ENCODE data around the gene BMP7.

BMP7 gene

DNA sequence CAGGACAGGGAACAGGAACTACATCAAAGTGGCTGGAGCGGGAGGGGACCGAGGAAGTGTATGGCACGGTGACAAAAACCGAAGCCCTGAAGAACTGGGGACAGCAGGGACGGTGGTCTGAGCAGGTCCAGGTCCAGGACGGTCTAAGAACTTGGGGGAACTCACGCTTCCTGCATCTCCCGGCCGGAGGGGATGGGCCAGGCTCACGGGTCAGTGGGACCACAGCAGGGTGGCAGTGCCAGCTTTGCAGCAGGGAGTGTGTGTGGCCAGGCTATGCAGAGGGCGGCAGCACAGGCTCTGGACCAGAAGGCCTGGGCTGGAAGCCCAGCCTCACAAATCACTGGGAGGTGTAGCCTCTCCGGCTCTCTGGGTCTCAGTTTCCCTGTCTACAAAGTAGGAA, 123.8 kb downstream of the BMP7 start:
- H3K36me3 ChIP-seq = no peaks in the 10 kb centered on the region
- no peak overlapping the region for H3K27ac ChIP-seq
- no peak overlapping the region for H3K4me2 ChIP-seq
- H3K4me3 ChIP-seq = no peak overlapping the region
- no peak for TF ChIP-seq Cebpa-rat (IDR thresholded peaks at IDR 0.05)
- H3K9me3 ChIP-seq (replicated peaks in 1 of 11) = peaks cover 0 to 12% (median under 1%) of the 10 kb centered on the region in 11 experiments; a peak in 7 of 22 replicates
- no peaks in the 10 kb centered on the region for H4K20me1 ChIP-seq
- H3K27me3 ChIP-seq = no peaks in the 10 kb centered on the region
- H3K4me1 ChIP-seq = peaks cover 0 to 10% (median 8%) of the 10 kb centered on the region in 10 experiments; a peak in 14 of 20 replicates
- no peak overlapping the region for H3K9ac ChIP-seq

DNA sequence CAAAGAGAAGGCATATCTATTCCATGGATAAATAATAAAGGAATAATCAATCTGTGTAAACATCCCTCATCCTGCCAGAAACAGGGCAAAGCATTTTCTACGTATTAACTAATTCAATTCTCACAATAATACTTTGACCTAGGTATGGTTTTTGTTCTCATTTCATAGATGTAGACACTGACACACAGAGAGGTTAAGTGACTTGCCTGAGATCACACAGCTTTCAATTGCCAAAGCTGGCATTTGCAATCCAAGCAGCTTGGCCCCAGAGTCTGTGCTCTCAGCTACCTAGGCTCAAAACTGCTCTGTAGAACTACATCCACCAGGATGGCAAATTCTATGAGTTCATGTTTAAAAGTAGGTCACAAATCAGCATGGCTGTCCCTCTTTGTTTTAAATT, 124.9 kb downstream of the BMP7 start:
- H3K4me2 ChIP-seq = no peak overlapping the region
- H4K20me1 ChIP-seq = no peaks in the 10 kb centered on the region
- no peaks in the 10 kb centered on the region for H3K36me3 ChIP-seq
- TF ChIP-seq Cebpa-rat (IDR thresholded peaks at IDR 0.05) = no peak
- no peak overlapping the region for H3K9ac ChIP-seq
- no peak overlapping the region for H3K4me3 ChIP-seq
- 0 out of 22 replicates have a peak, but pooled peaks cover 0 to under 1% (median 0%) of the 10 kb centered on the region in 11 experiments for H3K9me3 ChIP-seq (replicated peaks in 1 of 11)
- no peak overlapping the region for H3K27ac ChIP-seq
- H3K4me1 ChIP-seq = no peaks in the 10 kb centered on the region
- no peaks in the 10 kb centered on the region for H3K27me3 ChIP-seq

GRCh38 chr20:57140416-57140965, 126.0 kb downstream of the BMP7 start:
- Histone ChIP-seq H3K27me3 (no peaks in the 10 kb centered on the region), H3K27ac (no peak overlapping the region), H3K9me3 (replicated peaks in 1 of 11) (peaks cover 0 to 5% (median 0%) of the 10 kb centered on the region in 11 experiments; a peak in 1 of 22 replicates), H4K20me1 (no peaks in the 10 kb centered on the region), H3K4me1 (peaks cover 0 to 8% (median 0%) of the 10 kb centered on the region in 10 experiments; a peak in 3 of 20 replicates), H3K9ac (no peak overlapping the region), H3K4me3 (no peak overlapping the region), H3K4me2 (no peak overlapping the region), H3K36me3 (no peaks in the 10 kb centered on the region)
- no peak for TF ChIP-seq Cebpa-rat (IDR thresholded peaks at IDR 0.05)

DNA sequence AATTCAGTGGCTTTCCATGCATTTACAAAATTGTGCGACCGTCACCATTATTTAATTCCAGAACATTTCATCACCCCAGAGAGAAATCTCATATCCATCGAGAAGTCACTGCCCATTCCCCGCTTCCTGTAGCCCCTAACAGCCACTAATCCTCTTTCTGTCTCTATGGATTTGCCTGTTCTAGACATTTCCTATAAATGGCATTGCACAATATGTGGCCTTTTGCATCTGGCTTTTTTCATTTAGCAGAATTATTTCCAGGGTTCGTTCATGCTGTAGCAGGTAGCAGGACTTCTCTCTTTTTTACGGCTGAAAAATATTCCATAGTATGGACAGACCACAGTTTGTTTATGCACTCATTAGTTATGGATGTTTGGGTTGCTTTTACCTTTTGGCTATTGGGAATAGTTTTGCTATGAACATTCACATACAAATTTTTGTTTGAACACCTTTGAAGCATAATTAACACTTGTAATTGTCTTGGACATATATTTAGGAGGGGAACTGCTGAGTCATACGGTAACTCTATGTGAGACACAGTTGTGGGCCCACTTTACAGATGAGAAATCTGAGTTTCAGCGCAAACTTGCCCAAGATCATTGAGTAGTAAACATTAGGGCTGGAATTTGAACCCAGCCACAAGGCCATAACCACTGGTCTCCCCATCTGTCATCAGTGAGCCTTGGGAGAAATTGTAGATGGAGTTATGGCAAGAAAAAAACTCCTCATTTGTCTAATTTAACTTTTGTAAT, 126.9 kb downstream of the BMP7 start:
- Histone ChIP-seq H3K27me3 (no peaks in the 10 kb centered on the region), H3K4me2 (no peak overlapping the region), H3K9me3 (replicated peaks in 1 of 11) (peaks cover 0 to 5% (median 0%) of the 10 kb centered on the region in 11 experiments; a peak in 1 of 22 replicates), H4K20me1 (no peaks in the 10 kb centered on the region), H3K27ac (no peak overlapping the region), H3K36me3 (no peaks in the 10 kb centered on the region), H3K9ac (no peak overlapping the region), H3K4me1 (peaks cover 0 to 8% (median 0%) of the 10 kb centered on the region in 10 experiments; a peak in 3 of 20 replicates), H3K4me3 (no peak overlapping the region)
- peak in 1 of 11 experiments; percentile 26; a peak in 1 of 22 replicates for TF ChIP-seq Cebpa-rat (IDR thresholded peaks at IDR 0.05)

GRCh38 chr20:57138198-57138995, 128.0 kb downstream of the BMP7 start:
- H3K9me3 ChIP-seq (replicated peaks in 1 of 11) = peaks cover 0 to 5% (median 0%) of the 10 kb centered on the region in 11 experiments; a peak in 1 of 22 replicates
- no peak overlapping the region for H3K4me2 ChIP-seq
- no peak for TF ChIP-seq Cebpa-rat (IDR thresholded peaks at IDR 0.05)
- H3K9ac ChIP-seq = no peak overlapping the region
- H4K20me1 ChIP-seq = no peaks in the 10 kb centered on the region
- no peak overlapping the region for H3K27ac ChIP-seq
- no peak overlapping the region for H3K4me3 ChIP-seq
- H3K27me3 ChIP-seq = no peaks in the 10 kb centered on the region
- no peaks in the 10 kb centered on the region for H3K36me3 ChIP-seq
- peaks cover 0 to 15% (median 5%) of the 10 kb centered on the region in 10 experiments; a peak in 6 of 20 replicates for H3K4me1 ChIP-seq

GRCh38 chr20:57137676-57138075, 128.8 kb downstream of the BMP7 start:
- Histone ChIP-seq H3K4me1 (peaks cover 0 to 15% (median 5%) of the 10 kb centered on the region in 10 experiments; a peak in 6 of 20 replicates), H3K9ac (no peak overlapping the region), H3K27ac (no peak overlapping the region), H3K4me3 (no peak overlapping the region), H3K36me3 (no peaks in the 10 kb centered on the region), H3K27me3 (no peaks in the 10 kb centered on the region), H3K4me2 (no peak overlapping the region), H4K20me1 (no peaks in the 10 kb centered on the region), H3K9me3 (replicated peaks in 1 of 11) (peaks cover 0 to 5% (median 0%) of the 10 kb centered on the region in 11 experiments; a peak in 1 of 22 replicates)
- no peak for TF ChIP-seq Cebpa-rat (IDR thresholded peaks at IDR 0.05)

GRCh38 chr20:57136734-57137133, 129.7 kb downstream of the BMP7 start:
- H3K9me3 ChIP-seq (replicated peaks in 1 of 11) = peaks cover 0 to 5% (median 0%) of the 10 kb centered on the region in 11 experiments; a peak in 1 of 22 replicates
- H3K27ac ChIP-seq = no peak overlapping the region
- 0 out of 22 replicates have a peak overlapping the region, but pooled peaks of 1 of the 11 experiments have one; percentile 2 for H3K4me2 ChIP-seq
- H3K9ac ChIP-seq = no peak overlapping the region
- no peaks in the 10 kb centered on the region for H3K36me3 ChIP-seq
- H3K4me3 ChIP-seq = no peak overlapping the region
- TF ChIP-seq Cebpa-rat (IDR thresholded peaks at IDR 0.05) = no peak
- H3K27me3 ChIP-seq = no peaks in the 10 kb centered on the region
- H4K20me1 ChIP-seq = no peaks in the 10 kb centered on the region
- H3K4me1 ChIP-seq = peaks cover 0 to 15% (median 5%) of the 10 kb centered on the region in 10 experiments; a peak in 6 of 20 replicates

DNA sequence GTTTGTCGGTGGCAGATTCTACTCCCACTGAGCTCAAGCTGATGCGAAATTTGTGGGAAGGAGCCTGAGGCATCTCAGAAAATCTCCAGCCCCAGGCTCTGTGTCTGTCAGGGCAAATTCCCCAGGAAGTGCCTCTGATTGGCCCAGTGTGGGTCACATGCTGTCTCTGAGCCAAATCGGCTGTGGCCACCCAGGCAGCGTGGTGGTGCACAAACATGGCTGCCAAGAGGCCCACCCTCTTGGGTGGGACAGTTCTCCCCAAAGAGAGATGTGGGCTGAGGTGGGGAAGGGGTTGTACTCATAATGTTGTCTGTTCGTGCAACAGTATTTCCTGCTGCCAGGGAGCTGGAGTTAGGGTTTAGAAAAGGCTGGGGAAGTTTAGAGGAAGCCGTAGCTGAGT, 130.6 kb downstream of the BMP7 start:
- H3K4me1 ChIP-seq = peaks cover 0 to 15% (median 5%) of the 10 kb centered on the region in 10 experiments; a peak in 6 of 20 replicates
- no peaks in the 10 kb centered on the region for H3K36me3 ChIP-seq
- H3K4me2 ChIP-seq = peak overlapping the region in 2 of 11 experiments; percentile 1 to 34; a peak in 2 of 22 replicates
- no peak overlapping the region for H3K4me3 ChIP-seq
- no peak overlapping the region for H3K27ac ChIP-seq
- H4K20me1 ChIP-seq = no peaks in the 10 kb centered on the region
- no peak overlapping the region for H3K9ac ChIP-seq
- H3K9me3 ChIP-seq (replicated peaks in 1 of 11) = peaks cover 0 to 5% (median 0%) of the 10 kb centered on the region in 11 experiments; a peak in 1 of 22 replicates
- H3K27me3 ChIP-seq = no peaks in the 10 kb centered on the region
- TF ChIP-seq Cebpa-rat (IDR thresholded peaks at IDR 0.05) = no peak

DNA sequence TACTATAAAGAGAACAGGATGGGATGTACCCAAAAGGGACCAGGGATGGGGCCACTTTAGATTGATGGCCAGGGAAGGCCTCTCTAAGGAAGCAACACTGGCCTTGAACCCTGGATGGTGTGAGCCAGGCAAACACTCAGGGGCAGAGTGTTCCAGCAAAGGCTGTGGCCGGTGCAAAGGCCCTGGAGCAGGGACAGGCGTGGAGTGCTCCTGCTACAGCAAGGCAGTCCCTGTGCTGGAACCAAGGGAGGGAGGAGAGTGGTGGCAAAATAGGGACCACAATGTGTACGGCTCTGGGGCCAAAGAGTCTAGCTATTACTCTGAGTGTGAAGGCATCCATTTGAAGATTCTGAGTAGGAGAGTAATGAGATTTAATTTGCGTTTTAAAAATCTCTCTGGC, 131.6 kb downstream of the BMP7 start:
- Histone ChIP-seq H3K27ac (no peak overlapping the region), H3K27me3 (no peaks in the 10 kb centered on the region), H4K20me1 (no peaks in the 10 kb centered on the region), H3K4me1 (peaks cover 0 to 15% (median 5%) of the 10 kb centered on the region in 10 experiments; a peak in 6 of 20 replicates), H3K9ac (no peak overlapping the region), H3K9me3 (replicated peaks in 1 of 11) (peaks cover 0 to 5% (median 0%) of the 10 kb centered on the region in 11 experiments; a peak in 1 of 22 replicates), H3K4me2 (no peak overlapping the region), H3K36me3 (no peaks in the 10 kb centered on the region), H3K4me3 (no peak overlapping the region)
- TF ChIP-seq Cebpa-rat (IDR thresholded peaks at IDR 0.05) = no peak

Data from BLaER1 treated with 17β-estradiol and CSF1 and Interleukin-3, amounts not matched to agents 10 nM and 100 nM (cell line).